NOMO-1 treated with dmso at 0.1 percent for 144 hours (cell line): Measurements from ENCODE around the gene CDH5.

Source experiments
- DNase-seq: peaks from one replicate; lab custom pipeline; 2025; ENCODE audit not compliant: unreplicated experiment; lab: John Stamatoyannopoulos, UW

The CDH5 gene

DNA sequence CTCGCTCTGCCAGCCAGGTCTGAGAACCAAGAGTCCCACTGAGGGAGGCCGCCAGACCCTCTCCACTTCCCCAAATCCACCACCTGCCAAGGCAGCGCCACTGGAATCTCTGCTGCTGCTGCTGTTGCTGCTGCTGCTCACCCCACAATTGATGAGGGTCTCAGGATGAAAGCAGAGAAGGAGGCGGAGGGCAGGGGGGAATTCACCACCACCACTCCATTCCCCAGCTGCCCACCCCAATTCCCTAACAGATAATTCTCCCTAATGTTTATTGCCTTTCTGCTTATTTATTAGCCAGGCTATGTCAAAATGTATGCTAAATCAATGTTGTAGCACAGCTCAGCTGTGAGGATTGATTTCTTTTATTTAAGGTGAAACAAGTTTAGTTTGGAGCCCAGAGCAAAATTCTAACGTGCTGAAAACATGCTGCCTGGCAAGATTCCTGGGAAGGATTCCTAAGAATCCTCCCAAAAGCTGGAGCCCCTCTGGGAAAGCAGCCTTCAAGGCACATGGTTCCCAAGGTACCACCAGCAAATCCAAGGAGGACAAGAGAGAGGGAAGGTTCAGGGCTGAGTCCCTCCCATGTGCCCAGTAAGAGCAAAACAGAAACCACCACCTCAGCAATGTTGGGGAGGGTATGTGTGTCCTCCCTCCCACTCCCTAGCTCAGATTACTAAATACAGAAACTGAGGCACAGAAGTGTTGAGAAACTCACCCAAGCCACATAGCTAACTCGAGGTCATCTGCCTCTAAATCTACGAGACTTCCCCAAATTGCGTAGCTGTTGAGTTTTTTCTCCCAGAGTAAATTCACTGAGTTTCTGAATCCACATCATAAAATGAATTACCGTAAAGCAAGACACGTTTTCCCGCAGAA, 12.2 kb upstream of the CDH5 start:
- DNase-seq = no peak

- no peak for DNase-seq
These were observed 11.0 kb upstream of the CDH5 start for GRCh38 chr16:66355526-66355925.

DNA sequence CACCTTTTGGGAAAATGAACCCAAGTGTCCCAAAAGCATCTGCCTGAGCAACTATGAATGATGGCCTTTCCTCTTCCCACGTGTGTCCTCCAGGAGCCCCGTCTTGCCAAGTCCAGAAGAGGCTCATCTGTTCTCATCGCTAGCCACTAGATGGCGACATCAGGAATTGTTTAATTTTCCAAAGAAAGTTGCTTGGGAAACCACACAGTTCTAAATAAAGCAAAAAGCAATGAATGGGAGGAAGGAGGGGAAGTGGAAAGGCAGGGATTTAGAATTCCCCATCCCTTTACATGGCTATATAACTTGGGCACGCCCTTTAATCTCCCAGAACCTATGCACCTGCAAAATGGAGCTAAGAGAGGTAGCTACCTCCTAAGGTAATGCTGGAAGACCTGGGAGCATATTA, 9.0 kb upstream of the CDH5 start:
- no peak for DNase-seq

- DNase-seq = no peak
These were observed 8.3 kb upstream of the CDH5 start for GRCh38 chr16:66358231-66358630.

GRCh38 chr16:66359012-66359411, 7.5 kb upstream of the CDH5 start:
- no peak for DNase-seq

DNA sequence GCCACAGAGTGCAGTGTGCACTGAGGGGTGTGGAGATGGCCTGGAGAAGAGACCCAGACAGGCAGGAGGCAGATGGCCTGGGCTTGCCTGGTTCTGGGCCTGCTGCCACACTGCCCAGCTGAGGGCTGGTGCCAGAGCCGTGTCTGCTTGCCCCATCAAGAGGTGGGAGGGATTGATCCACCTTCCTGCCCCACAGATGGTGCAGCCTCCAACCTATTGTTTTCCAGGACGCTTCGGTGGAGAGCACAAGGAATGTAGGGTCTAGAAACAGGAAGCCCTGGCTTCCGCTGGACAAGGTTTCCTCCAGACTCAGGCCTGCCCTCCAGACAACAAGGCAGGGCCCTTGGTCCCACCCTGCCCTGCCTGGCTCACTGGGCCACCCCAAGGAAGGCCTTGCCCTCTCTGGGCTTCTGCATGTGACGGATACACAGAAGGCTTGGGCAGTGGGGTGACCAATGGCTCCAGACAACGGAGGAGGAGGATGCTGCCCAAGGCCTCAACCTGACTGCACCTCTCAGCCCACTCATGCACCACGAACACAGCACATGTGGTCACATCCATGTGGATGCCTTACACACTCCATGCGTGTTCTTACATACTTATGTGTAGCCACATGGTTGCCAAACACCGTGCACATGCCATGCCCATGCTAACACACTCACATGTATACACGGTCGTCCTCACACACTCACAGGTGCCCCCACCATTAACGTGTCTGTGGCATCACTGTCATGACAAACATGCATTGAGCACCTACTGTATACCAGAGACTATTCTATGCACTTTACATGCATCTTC, 6.5 kb upstream of the CDH5 start:
- DNase-seq = no peak

GRCh38 chr16:66360624-66361324, 5.7 kb upstream of the CDH5 start:
- DNase-seq = no peak

GRCh38 chr16:66361604-66362135, 4.8 kb upstream of the CDH5 start:
- DNase-seq = no peak

DNA sequence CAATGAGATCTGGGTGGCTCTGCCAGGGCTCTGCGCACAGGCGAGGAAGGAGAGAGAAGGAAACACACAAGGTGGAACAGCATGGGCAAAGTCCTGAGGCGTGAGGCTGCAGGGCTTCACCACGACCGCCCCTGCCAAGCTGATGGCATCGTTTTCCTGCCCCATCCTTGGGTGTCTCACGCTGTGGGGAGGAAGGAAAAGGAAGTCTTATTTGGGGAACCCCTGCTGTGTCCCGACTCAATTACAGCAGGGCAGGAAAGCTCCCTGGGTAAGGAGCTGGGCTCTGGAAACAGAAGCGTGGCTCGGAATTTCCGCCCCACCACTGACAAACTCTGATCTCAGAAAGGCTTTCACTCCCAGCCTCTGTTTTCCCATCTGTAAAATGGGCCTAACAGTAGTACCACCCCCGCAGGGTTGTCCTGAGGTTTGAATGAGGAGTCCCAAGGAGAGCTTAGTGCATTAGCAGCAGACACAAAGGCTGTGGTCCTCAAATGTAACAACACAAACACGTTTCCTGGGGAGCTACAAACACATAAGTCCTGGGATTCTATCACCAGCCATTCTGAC, 3.2 kb upstream of the CDH5 start:
- no peak for DNase-seq

DNA sequence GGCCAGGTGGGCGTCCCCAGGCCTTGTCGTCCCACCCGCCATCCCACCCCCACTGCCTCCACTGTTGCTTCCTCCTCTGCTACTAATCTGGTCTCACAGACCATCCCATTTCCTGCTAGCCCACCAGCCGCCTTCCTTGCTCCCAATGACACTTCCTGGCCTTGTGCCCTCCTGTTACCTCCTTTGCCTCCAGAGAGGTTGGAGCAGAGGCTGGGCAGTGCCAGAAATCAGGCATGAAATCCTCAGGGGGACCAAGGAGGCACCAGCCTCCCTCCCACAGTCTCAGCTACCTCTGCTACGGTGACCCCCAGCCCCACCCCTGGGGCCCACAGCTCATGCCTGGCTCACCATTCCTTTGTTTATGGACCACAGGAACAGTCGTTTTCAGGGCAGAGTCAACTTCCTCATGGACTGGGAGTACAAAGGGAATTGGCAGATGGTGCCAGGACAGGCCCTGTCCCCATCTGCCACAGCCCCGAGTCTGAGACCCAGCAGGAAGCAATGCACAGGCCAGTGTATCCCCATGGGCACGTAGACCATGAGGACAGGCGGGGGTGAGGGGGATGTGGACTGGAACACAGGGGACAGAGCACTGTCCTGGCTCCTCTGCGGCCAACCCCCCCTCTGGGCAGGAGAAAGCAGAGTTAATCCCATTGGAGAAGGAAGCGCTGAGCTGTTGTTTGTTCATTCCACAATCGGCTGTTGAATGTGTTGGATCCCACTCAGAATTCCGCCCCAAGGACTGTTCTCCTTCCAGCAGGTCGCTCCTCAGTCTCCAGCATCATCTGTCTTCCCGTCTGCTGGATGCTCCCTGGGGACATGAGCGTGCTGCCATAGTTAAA, 2.2 kb upstream of the CDH5 start:
- no peak for DNase-seq

- no peak for DNase-seq
These were observed 1.6 kb upstream of the CDH5 start for GRCh38 chr16:66364959-66365306.

GRCh38 chr16:66365651-66366050, 840 bp upstream of the CDH5 start:
- DNase-seq = no peak

- DNase-seq = no peak
These were observed 1.7 kb downstream of the CDH5 start for GRCh38 chr16:66367968-66368891.

GRCh38 chr16:66369055-66369592, 2.6 kb downstream of the CDH5 start:
- peak; percentile 61 for DNase-seq

DNA sequence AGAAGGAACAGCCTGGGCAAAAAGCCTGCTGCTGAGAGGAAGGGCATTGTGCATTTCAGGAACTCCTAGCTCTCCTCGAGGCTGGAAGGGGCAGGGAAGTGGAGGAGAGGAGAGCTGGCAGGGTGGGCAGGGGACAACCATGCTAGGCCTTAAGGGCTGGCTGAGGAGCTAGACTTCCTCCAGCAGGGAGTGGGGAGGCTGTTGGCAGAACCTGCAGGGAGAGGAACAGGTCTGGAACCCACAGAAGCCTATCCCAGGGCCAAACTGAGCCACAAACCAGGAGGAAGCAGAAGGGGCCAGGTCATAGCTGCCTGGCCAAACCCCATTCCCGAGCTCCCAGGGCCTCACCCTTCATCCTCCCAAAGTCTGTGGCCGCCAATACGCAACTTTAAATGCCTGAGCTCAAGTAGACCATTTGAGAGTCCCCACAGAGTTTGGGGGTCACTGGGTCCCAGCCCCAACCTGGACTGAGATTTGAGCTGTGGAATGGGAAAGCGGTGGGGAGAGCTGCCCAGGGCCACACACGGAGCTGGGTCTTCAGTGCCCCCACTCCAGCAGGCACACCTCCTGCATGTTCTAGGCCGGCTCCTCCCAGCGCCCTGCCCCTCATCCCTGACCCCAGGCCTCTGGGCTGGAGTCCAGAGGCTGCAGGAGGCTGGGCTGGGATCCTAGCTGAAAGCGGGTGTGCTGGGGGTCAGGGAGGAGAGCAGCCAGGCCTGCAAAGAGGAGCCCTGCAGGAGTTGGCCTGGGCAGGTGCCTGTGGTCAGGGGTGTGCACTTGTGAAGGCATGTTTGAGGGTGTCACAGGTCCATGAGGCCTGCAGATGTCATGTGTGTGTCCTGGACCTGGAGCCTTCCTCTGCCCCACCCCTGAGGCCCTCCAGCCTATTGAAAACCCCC, 4.5 kb downstream of the CDH5 start:
- no peak for DNase-seq

GRCh38 chr16:66372078-66372897, 5.8 kb downstream of the CDH5 start:
- no peak for DNase-seq

DNA sequence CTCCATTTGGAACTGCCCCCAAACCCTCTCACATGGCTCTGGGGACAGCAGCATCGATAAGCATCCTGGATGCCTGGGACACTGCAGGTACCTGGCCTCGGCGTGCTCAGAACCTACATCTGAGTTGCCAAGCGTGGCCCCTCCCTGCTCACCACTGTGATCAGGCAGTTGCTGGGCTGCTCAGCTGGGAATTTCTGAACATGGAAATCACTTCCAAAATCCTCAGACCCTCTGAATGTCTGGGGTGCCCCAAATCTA, 6.3 kb downstream of the CDH5 start:
- DNase-seq = no peak
